Measurements from ENCODE around the gene NUDT21.

GRCh38 chr16:56415875-56416274 lies 35.3 kb downstream of the NUDT21 start:
- TF ChIP-seq CTCF (conservative IDR thresholded peaks at IDR 0.05; ENCODE audit: low read length) (no peak), EZH2phosphoT487 (IDR thresholded peaks at IDR 0.05; ENCODE audit: borderline replicate concordance) (no peak)

Measured in Loucy (cell line).